Thyroid gland (tissue), 4 donors: ENCODE results near the gene DPYSL4.

ENCODE experiments used
- POLR2A ChIP-seq, 2 donors: fragments of 450-650 bp; IDR thresholded peaks; one replicate each; pipeline ENCODE4 v1.6.1; 2017; ENCODE audit warnings: antibody characterized with exemption in 2 of 2, mild to moderate bottlenecking in 2 of 2, moderate library complexity in 1 of 2
- TF ChIP-seq, protein P1 (sequence below), 6 experiments: fragments of 200-600 bp in 3 of 6; fragments of 450-650 bp in 3 of 6; sonication (generic) in 3 of 6; IDR thresholded peaks; one replicate each; pipeline ENCODE4 v1.5.1; 2016 to 2019; ENCODE audit warnings: antibody characterized with exemption in 6 of 6, mild to moderate bottlenecking in 2 of 6, inconsistent platforms in 1 of 6, moderate library complexity in 1 of 6

- TF ChIP-seq, protein P1, sequence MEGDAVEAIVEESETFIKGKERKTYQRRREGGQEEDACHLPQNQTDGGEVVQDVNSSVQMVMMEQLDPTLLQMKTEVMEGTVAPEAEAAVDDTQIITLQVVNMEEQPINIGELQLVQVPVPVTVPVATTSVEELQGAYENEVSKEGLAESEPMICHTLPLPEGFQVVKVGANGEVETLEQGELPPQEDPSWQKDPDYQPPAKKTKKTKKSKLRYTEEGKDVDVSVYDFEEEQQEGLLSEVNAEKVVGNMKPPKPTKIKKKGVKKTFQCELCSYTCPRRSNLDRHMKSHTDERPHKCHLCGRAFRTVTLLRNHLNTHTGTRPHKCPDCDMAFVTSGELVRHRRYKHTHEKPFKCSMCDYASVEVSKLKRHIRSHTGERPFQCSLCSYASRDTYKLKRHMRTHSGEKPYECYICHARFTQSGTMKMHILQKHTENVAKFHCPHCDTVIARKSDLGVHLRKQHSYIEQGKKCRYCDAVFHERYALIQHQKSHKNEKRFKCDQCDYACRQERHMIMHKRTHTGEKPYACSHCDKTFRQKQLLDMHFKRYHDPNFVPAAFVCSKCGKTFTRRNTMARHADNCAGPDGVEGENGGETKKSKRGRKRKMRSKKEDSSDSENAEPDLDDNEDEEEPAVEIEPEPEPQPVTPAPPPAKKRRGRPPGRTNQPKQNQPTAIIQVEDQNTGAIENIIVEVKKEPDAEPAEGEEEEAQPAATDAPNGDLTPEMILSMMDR (IDR thresholded peaks at IDR 0.05) = no peak
- TF ChIP-seq POLR2A (IDR thresholded peaks at IDR 0.05) = no peak
These were observed 12.6 kb downstream of the DPYSL4 start for GRCh38 chr10:132199268-132199853.
